ENCODE measurements around the gene TCERG1L. TPM values are rescaled to one million over a fixed set of nuclear protein-coding genes. Genes with fewer than 3 reads are reported as not detected.

TCERG1L gene
- total and polyA plus RNA-seq, 8 donors: 0.18 TPM; not detected in 7

DNA sequence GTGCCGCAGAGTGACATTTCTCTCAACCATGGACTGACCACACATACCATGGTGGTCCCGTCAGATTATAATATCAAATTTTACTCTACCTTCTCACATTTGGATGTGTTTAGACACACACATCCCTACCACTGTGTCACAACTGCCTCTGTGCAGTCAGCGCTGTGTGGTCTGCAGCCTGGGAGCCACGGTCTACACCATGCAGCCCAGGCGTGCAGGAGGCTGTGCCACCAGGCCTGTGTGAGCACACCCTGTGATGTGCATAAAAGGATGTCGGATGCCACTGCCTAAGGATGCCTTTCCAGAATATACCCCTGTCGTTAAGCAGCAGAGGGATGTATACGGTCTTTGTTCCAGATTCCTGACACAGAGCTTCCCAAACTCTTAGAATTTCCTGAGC lies 150.4 kb downstream of the TCERG1L start:
- no peak for TF ChIP-seq POLR2A (IDR thresholded peaks at IDR 0.05)
- TF ChIP-seq POLR2AphosphoS5 (IDR thresholded peaks at IDR 0.05): no peak
- TF ChIP-seq EP300 (IDR thresholded peaks at IDR 0.05): no peak
- TF ChIP-seq, protein P1, sequence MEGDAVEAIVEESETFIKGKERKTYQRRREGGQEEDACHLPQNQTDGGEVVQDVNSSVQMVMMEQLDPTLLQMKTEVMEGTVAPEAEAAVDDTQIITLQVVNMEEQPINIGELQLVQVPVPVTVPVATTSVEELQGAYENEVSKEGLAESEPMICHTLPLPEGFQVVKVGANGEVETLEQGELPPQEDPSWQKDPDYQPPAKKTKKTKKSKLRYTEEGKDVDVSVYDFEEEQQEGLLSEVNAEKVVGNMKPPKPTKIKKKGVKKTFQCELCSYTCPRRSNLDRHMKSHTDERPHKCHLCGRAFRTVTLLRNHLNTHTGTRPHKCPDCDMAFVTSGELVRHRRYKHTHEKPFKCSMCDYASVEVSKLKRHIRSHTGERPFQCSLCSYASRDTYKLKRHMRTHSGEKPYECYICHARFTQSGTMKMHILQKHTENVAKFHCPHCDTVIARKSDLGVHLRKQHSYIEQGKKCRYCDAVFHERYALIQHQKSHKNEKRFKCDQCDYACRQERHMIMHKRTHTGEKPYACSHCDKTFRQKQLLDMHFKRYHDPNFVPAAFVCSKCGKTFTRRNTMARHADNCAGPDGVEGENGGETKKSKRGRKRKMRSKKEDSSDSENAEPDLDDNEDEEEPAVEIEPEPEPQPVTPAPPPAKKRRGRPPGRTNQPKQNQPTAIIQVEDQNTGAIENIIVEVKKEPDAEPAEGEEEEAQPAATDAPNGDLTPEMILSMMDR (IDR thresholded peaks at IDR 0.05): no peak
- peaks cover 0 to 23% (median 0%) of the 10 kb centered on the region in 3 donors for H3K27me3 ChIP-seq
- intact Hi-C loops (cut with DNase I; ENCODE audit: low total_unique reads): no loop called here
- no peaks in the 10 kb centered on the region for H3K9me3 ChIP-seq
- H3K36me3 ChIP-seq: no peaks in the 10 kb centered on the region
- no peak for DNase-seq
- 89 to 95% (median 93%) methylated on average over 7 to 8 of the region's 8 CpGs for WGBS, 5 donors
- peaks cover 0 to 4% (median 0%) of the 10 kb centered on the region in 4 donors for H3K4me1 ChIP-seq
- no peak overlapping the region for H3K4me3 ChIP-seq
- H3K27ac ChIP-seq: no peak overlapping the region

DNA sequence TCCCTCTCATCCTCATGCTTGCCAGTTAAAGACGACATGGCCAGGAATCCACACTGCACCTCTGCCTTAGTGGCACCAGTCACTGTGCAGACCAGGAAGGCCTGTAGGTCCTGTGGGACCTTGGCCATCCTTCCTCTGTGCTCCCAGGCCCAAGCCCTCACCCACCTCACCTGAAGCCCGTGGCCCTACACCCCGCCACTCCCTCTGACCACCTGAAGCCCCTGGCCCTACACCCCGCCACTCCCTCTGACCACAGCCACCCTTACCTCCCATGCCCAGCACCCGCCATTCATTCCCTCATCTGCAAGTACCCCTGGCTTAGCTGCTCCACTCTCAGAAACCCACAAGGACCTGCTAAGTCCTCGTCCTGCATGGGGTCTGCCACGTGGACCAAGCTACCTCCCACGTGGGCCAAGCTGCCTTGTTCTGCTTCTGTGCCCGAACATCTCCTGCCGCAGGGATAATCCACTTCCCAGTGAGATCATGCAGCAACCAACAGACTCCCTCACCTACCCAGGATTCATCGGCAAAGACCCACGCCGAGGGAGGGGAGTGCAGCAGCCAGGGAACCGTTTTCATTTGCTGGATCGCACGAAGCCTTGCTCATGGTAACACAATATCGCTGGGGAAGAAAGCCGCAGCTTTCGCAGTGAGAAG lies 151.2 kb downstream of the TCERG1L start:
- Histone ChIP-seq H3K4me3 (no peak overlapping the region), H3K27me3 (peaks cover 0 to 23% (median 0%) of the 10 kb centered on the region in 3 donors), H3K27ac (no peak overlapping the region), H3K4me1 (peaks cover 0 to 4% (median 0%) of the 10 kb centered on the region in 4 donors), H3K9me3 (no peaks in the 10 kb centered on the region), H3K36me3 (no peaks in the 10 kb centered on the region)
- DNase-seq: no peak
- WGBS, 5 donors: 81 to 91% (median 88%) methylated on average over 8 to 19 of the region's 19 CpGs
- TF ChIP-seq, protein P1 (IDR thresholded peaks at IDR 0.05): no peak
- intact Hi-C loops (cut with DNase I; ENCODE audit: low total_unique reads): no loop called here

DNA sequence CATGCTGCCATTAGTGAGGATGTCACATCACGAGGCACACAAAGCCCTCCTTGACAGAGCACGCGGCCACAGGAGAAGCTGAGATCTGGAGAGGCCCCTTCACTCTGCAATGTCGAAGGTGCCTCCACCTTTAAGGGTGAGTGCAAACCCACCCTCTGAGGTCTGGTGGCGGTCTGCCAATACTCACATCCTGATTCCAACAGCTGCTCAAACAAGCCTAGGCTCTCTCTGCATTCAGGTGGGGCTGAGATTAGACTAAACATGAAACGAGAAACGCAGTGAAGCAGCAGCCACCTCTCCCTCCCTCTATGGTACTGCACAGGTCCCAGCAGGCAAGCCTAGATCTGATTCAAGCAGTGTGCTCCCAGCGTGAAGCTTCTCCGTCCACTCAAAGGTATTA lies 151.8 kb downstream of the TCERG1L start:
- WGBS, 5 donors: 64 to 82% (median 77%) methylated on average over 7 to 9 of the region's 9 CpGs
- TF ChIP-seq, protein P1 (IDR thresholded peaks at IDR 0.05): no peak
- DNase-seq: no peak
- intact Hi-C loops (cut with DNase I; ENCODE audit: low total_unique reads): no loop called here
- H3K4me1 ChIP-seq: peaks cover 0 to 4% (median 0%) of the 10 kb centered on the region in 4 donors
- H3K4me3 ChIP-seq: no peak overlapping the region
- H3K9me3 ChIP-seq: no peaks in the 10 kb centered on the region
- H3K27me3 ChIP-seq: peaks cover 0 to 25% (median 0%) of the 10 kb centered on the region in 3 donors
- no peaks in the 10 kb centered on the region for H3K36me3 ChIP-seq
- H3K27ac ChIP-seq: no peak overlapping the region

DNA sequence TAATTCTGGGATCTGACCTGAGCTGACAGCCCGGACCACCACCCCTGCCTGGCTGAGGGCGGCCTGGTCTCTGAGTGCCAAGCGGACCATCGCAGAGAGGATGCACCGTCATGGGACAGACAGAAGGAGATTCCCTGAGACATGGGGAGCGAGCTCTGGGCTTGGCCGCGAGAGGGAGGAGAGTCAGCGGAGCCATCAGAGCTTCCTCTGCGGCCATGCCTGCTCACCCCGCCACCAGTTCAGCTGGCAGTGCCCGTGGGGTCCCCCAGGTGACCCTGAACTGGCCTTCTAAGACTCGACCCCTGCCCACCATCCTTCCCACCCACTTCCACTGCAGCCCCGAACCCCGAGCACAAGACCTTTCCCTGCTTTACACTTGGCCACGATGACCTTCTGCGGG lies 152.8 kb downstream of the TCERG1L start:
- Histone ChIP-seq H3K4me1 (peaks cover 0 to 4% (median 0%) of the 10 kb centered on the region in 4 donors), H3K27ac (no peak overlapping the region), H3K9me3 (peaks cover 0 to under 1% (median 0%) of the 10 kb centered on the region in 4 donors), H3K4me3 (no peak overlapping the region), H3K27me3 (peaks cover 0 to 31% (median 0%) of the 10 kb centered on the region in 3 donors), H3K36me3 (no peaks in the 10 kb centered on the region)
- intact Hi-C loops (cut with DNase I; ENCODE audit: low total_unique reads): no loop called here
- no peak for DNase-seq
- TF ChIP-seq, protein P1 (IDR thresholded peaks at IDR 0.05): no peak
- no peak for TF ChIP-seq POLR2A (IDR thresholded peaks at IDR 0.05)
- TF ChIP-seq POLR2AphosphoS5 (IDR thresholded peaks at IDR 0.05): no peak
- no peak for TF ChIP-seq EP300 (IDR thresholded peaks at IDR 0.05)
- WGBS, 5 donors: 85 to 89% (median 89%) methylated on average over 17 of the region's 17 CpGs

Data from stomach (tissue), 9 donors.